ENCODE measurements around the gene CRACDL. TPM values are rescaled to one million over a fixed set of nuclear protein-coding genes. Genes with fewer than 3 reads are reported as not detected.

Gene CRACDL
- total and polyA plus RNA-seq, 12 donors, result 0.33 to 3.4 (median 2.1) TPM

- DNase-seq, result peak in 1 of 7 donors; percentile 27
- Histone ChIP-seq H3K27me3 (peaks cover 3% of the 10 kb centered on the region), H3K9me3 (replicated peaks in 1 of 3) (no peaks in the 10 kb centered on the region), H3K36me3 (replicated peaks in 1 of 2) (no peaks in the 10 kb centered on the region), H3K27ac (no peak overlapping the region), H3K4me1 (replicated peaks in 1 of 2) (peaks cover 0 to 12% of the 10 kb centered on the region in 2 donors), H3K4me3 (no peak overlapping the region)
- intact Hi-C loops (cut with DNase I), result no loop called here
- 74 to 95% (median 86%) methylated on average over 10 to 17 of the region's 17 CpGs for WGBS, 4 donors
- TF ChIP-seq POLR2A (IDR thresholded peaks at IDR 0.05) (no peak), CTCF (IDR thresholded peaks at IDR 0.05) (no peak)
Measured at GRCh38 chr2:98911376-98912154, 24.5 kb downstream of the CRACDL start.

DNA sequence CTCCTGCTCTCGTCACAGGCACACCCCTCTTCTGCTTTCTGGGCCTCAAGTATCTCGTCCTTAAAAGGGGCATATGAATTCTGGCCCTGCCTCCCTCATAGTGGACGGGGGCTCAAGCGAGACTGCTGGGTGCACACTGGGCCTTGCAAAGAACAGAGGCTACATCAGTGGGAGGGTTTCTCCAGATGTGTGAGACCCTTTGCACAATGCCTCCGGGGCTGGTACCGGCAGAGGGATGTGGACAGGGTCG, 25.0 kb downstream of the CRACDL start:
- WGBS, 4 donors, result 82 to 90% (median 84%) methylated on average over 4 to 7 of the region's 7 CpGs
- Histone ChIP-seq H3K36me3 (replicated peaks in 1 of 2) (no peaks in the 10 kb centered on the region), H3K27me3 (peaks cover 3% of the 10 kb centered on the region), H3K4me3 (no peak overlapping the region), H3K4me1 (replicated peaks in 1 of 2) (peaks cover 0 to 12% of the 10 kb centered on the region in 2 donors), H3K27ac (no peak overlapping the region), H3K9me3 (replicated peaks in 1 of 3) (no peaks in the 10 kb centered on the region)
- TF ChIP-seq POLR2A (IDR thresholded peaks at IDR 0.05) (no peak), CTCF (IDR thresholded peaks at IDR 0.05) (no peak)
- no peak for DNase-seq
- intact Hi-C loops (cut with DNase I), result no loop called here

- H3K9me3 ChIP-seq (replicated peaks in 1 of 3), result no peaks in the 10 kb centered on the region
- no peak overlapping the region for H3K4me3 ChIP-seq
- DNase-seq, result peak in 1 of 7 donors; percentile 24
- peaks cover 0 to 12% of the 10 kb centered on the region in 2 donors for H3K4me1 ChIP-seq (replicated peaks in 1 of 2)
- peaks cover 3% of the 10 kb centered on the region for H3K27me3 ChIP-seq
- intact Hi-C loops (cut with DNase I), result no loop called here
- 88 to 94% (median 92%) methylated on average over 10 of the region's 10 CpGs for WGBS, 4 donors
- H3K36me3 ChIP-seq (replicated peaks in 1 of 2), result no peaks in the 10 kb centered on the region
- no peak overlapping the region for H3K27ac ChIP-seq
- TF ChIP-seq CTCF (IDR thresholded peaks at IDR 0.05), result no peak
- no peak for TF ChIP-seq POLR2A (IDR thresholded peaks at IDR 0.05)
Measured at GRCh38 chr2:98910349-98911125, 25.5 kb downstream of the CRACDL start.

- H3K27me3 ChIP-seq, result peaks cover 3% of the 10 kb centered on the region
- intact Hi-C loops (cut with DNase I), result no loop called here
- no peak overlapping the region for H3K27ac ChIP-seq
- no peaks in the 10 kb centered on the region for H3K36me3 ChIP-seq (replicated peaks in 1 of 2)
- H3K4me1 ChIP-seq (replicated peaks in 1 of 2), result peaks cover 0 to 12% of the 10 kb centered on the region in 2 donors
- WGBS, 4 donors, result 36 to 42% (median 39%) methylated on average over 18 to 19 of the region's 19 CpGs
- DNase-seq, result peak in 3 of 7 donors; percentile 9 to 78 (median 36)
- TF ChIP-seq POLR2A (IDR thresholded peaks at IDR 0.05) (no peak), CTCF (IDR thresholded peaks at IDR 0.05) (no peak)
- no peaks in the 10 kb centered on the region for H3K9me3 ChIP-seq (replicated peaks in 1 of 3)
- H3K4me3 ChIP-seq, result no peak overlapping the region
Measured at GRCh38 chr2:98909317-98910211, 26.5 kb downstream of the CRACDL start.

Data from adrenal gland (tissue), 12 donors.